Esophagus muscularis mucosa (tissue), 4 donors: ENCODE data around the gene ETNK1. TPM values are rescaled to one million over a fixed set of nuclear protein-coding genes. Genes with fewer than 3 reads are reported as not detected.
"Not testable (repeated sequence)": the region's sequence is repeated elsewhere in the genome, so short reads cannot be mapped to it uniquely, and the experiment has no call there.

Source experiments
- DNase-seq: peaks from one replicate; pipeline ENCODE4 v3.0.0-alpha.2; 2017; ENCODE audit errors: extremely low spot score
- H3K27ac ChIP-seq, 4 donors: fragments of 200-600 bp; sonication (generic); replicated peaks in 1 of 4; 1 replicate in 3 of 4; 2 replicates in 1 of 4; pipeline ENCODE4 v1.5.1; 2016 to 2019; ENCODE audit warnings: mild to moderate bottlenecking in 1 of 4
- H3K27me3 ChIP-seq, 4 donors: fragments of 200-600 bp; sonication (generic); one replicate each; pipeline versions ENCODE4 v1.5.1 to v1.6.0; 2016 to 2019
- H3K36me3 ChIP-seq, 4 donors: fragments of 200-600 bp; sonication (generic); one replicate each; pipeline ENCODE4 v1.5.1; 2016 to 2019
- H3K4me1 ChIP-seq, 4 donors: fragments of 200-600 bp; sonication (generic); one replicate each; pipeline ENCODE4 v1.5.1; 2016 to 2019
- H3K4me3 ChIP-seq, 4 donors: fragments of 200-600 bp; sonication (generic); 1 replicate in 2 of 4; 2 replicates in 2 of 4; pipeline ENCODE4 v1.5.1; 2016 to 2019; ENCODE audit warnings: mild to moderate bottlenecking in 4 of 4, moderate library complexity in 1 of 4
- H3K9me3 ChIP-seq, 4 donors: fragments of 200-600 bp; sonication (generic); 1 replicate in 3 of 4; 2 replicates in 1 of 4; pipeline ENCODE4 v1.5.1; 2016 to 2019
- EP300 ChIP-seq: sonication (generic); formaldehyde crosslinking; IDR thresholded peaks from one replicate; pipeline ENCODE4 v1.6.1; 2017; ENCODE audit warnings: antibody characterized with exemption
- POLR2A ChIP-seq: fragments of 450-650 bp; IDR thresholded peaks from one replicate; pipeline ENCODE4 v1.6.1; 2017; ENCODE audit warnings: antibody characterized with exemption, moderate library complexity, mild to moderate bottlenecking, low read depth
- POLR2AphosphoS5 ChIP-seq, 2 donors: sonication (generic); formaldehyde crosslinking; IDR thresholded peaks; one replicate each; pipeline ENCODE4 v1.6.1; 2017; ENCODE audit warnings: antibody characterized with exemption in 2 of 2
- WGBS: methylation state at CpG from one replicate; pipeline ENCODE4 v1.1.5; 2018; 5-methylcytosine and 5-hydroxymethylcytosine counted together
- intact Hi-C: fragments of 100-400 bp; cut with DNase I; formaldehyde crosslinking; loops from one replicate; pipeline ENCODE4 v1.15.1; 2023
- total RNA-seq, 4 donors: library from RNA; depleted of rRNA; stranded (reverse); fragments of >200 nt; gene quantifications; one replicate each; pipeline versions ENCODE4 v1.1.0 to v1.2.1, GENCODE V29; 2016
- TF ChIP-seq, protein P1 (sequence below), 3 experiments: fragments of 200-600 bp in 2 of 3; fragments of 450-650 bp in 1 of 3; sonication (generic) in 2 of 3; IDR thresholded peaks; one replicate each; pipeline ENCODE4 v1.5.1; 2017 to 2019; ENCODE audit warnings: antibody characterized with exemption in 3 of 3, mild to moderate bottlenecking in 2 of 3, moderate library complexity in 1 of 3

ETNK1 gene
- total RNA-seq, 4 donors from 2014 or later: 17.6 to 21.2 (median 19.4) TPM

DNA sequence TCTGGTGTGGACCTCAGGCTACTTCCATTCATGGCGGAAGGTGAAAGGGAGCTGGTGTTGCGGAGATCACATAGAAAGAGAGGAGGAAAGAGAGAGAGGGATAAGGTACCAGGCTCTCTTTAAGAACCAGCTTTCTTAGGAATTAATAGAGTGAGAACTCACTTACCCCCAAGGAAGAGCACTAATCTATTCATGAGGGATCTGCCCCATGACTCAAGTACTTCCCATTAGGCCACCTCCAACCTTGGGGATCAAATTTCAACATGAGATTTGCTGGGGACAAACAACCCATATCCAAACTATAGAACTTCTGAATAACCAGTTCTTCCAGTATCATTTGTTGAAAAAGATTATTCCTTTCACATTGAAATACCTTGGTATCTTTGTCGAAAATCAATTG lies 46.6 kb upstream of the ETNK1 start:
- DNase-seq: no peak
- Histone ChIP-seq H3K36me3 (no peaks in the 10 kb centered on the region), H3K4me3 (no peak overlapping the region), H3K9me3 (no peaks in the 10 kb centered on the region), H3K27ac (no peak overlapping the region), H3K27me3 (no peaks in the 10 kb centered on the region), H3K4me1 (no peaks in the 10 kb centered on the region)
- intact Hi-C loops: no loop called here
- 98% methylated on average over 3 of the region's 3 CpGs for WGBS
- TF ChIP-seq POLR2AphosphoS5 (IDR thresholded peaks at IDR 0.05) (no peak), POLR2A (no peak), EP300 (no peak)
- TF ChIP-seq, protein P1, sequence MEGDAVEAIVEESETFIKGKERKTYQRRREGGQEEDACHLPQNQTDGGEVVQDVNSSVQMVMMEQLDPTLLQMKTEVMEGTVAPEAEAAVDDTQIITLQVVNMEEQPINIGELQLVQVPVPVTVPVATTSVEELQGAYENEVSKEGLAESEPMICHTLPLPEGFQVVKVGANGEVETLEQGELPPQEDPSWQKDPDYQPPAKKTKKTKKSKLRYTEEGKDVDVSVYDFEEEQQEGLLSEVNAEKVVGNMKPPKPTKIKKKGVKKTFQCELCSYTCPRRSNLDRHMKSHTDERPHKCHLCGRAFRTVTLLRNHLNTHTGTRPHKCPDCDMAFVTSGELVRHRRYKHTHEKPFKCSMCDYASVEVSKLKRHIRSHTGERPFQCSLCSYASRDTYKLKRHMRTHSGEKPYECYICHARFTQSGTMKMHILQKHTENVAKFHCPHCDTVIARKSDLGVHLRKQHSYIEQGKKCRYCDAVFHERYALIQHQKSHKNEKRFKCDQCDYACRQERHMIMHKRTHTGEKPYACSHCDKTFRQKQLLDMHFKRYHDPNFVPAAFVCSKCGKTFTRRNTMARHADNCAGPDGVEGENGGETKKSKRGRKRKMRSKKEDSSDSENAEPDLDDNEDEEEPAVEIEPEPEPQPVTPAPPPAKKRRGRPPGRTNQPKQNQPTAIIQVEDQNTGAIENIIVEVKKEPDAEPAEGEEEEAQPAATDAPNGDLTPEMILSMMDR (IDR thresholded peaks at IDR 0.05): no peak

DNA sequence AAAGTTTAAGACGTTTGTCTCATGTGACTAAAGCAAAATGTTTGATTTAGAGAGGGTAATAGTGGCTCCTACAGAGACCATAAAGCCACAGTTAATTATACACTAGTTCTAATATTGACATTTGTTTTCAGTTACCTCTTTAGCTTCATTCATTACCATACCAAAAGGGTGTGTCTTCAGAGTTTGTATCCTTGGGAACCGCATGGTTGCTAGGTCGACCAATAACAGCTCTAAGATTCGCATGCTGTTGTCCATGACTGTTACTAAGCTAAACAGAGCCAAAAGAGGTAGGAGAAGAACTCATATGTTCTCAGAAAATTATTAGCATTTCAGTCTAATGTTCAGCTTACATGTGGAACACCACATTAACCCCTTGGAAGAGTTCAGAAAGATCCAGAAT lies 36.2 kb upstream of the ETNK1 start:
- Histone ChIP-seq H3K9me3 (no peaks in the 10 kb centered on the region), H3K4me1 (no peaks in the 10 kb centered on the region), H3K36me3 (no peaks in the 10 kb centered on the region), H3K27ac (no peak overlapping the region), H3K27me3 (no peaks in the 10 kb centered on the region), H3K4me3 (no peak overlapping the region)
- TF ChIP-seq POLR2A (no peak), EP300 (no peak), POLR2AphosphoS5 (IDR thresholded peaks at IDR 0.05) (no peak)
- TF ChIP-seq, protein P1 (IDR thresholded peaks at IDR 0.05): no peak
- intact Hi-C loops: no loop called here
- no peak for DNase-seq
- 77% methylated on average over 4 of the region's 4 CpGs for WGBS

DNA sequence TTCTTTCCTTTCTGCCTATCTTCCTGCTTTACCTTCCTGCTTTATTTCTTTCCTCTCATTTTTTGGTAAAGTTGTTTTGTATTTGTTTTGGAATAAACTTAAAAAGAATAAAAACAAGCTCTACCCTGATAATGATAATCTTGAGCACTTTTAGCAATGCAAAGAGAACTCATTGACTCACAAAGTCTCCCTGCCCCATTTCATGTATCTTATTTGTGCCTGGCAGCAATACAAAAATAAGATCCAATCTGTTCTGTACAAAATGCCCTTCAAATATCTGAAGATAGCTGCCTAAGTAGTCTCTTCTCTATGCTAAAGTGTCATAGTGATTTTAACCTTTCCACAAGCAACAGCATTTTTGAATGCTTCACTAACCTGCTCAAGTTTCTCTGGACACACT lies 31.1 kb upstream of the ETNK1 start:
- no peak for TF ChIP-seq POLR2AphosphoS5 (IDR thresholded peaks at IDR 0.05)
- TF ChIP-seq EP300: no peak
- TF ChIP-seq POLR2A: no peak
- TF ChIP-seq, protein P1 (IDR thresholded peaks at IDR 0.05): no peak
- DNase-seq: no peak
- Histone ChIP-seq H3K4me1 (no peaks in the 10 kb centered on the region), H3K36me3 (no peaks in the 10 kb centered on the region), H3K27me3 (no peaks in the 10 kb centered on the region), H3K9me3 (no peaks in the 10 kb centered on the region), H3K27ac (no peak overlapping the region), H3K4me3 (no peak overlapping the region)
- intact Hi-C loops: no loop called here

DNA sequence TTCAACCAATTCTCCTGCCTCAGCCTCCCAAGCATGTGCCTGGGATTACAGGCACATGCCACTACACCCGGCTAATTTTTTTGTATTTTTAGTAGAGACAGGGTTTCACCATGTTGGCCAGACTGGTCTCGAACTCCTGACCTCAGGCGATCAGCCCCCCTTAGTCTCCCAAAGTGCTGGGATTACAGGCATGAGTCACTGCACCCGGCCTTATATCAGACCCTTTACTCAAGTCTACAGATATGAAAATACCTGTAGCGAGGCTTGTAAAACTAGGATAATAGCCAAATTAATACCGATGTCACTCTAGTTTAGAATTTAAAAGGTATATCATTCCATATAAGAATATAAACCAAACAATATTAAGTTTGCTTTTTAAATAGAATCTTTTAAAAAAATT lies 27.4 kb upstream of the ETNK1 start:
- H3K4me1 ChIP-seq, H3K4me3 ChIP-seq, H3K27me3 ChIP-seq, H3K36me3 ChIP-seq, H3K27ac ChIP-seq, intact Hi-C loops, DNase-seq, H3K9me3 ChIP-seq: not testable (repeated sequence)
- 89% methylated on average over 6 of the region's 6 CpGs for WGBS

DNA sequence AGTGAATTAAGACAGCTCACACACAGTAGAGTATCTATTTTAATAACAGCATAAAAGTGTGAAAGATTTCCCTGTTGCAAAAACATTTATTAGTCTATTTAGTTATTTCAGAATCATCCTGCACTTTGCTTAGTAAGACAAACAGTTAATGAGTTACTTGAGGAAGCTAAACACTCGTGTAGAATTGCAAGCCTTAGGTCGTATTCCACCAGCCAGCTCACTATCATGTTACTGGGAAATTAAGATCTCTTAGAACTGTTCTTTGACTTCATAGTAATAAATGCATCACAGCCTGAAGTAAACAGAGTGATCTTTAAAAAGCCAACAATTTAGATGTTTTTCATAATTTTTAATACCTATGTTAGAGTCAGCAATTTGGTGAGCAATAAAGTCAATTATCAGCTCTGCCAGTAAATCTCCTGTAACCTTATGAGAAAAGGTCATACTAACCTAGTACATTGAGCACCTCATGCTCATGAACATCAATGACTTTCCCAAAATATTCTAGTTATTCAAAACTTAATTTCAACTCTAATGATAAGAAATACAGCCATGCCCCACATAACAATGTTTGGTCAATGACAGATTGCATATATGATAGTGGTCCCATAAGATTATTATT lies 26.7 kb upstream of the ETNK1 start:
- 23% methylated on average over 2 of the region's 2 CpGs for WGBS
- no peaks in the 10 kb centered on the region for H3K36me3 ChIP-seq
- H3K27me3 ChIP-seq: no peaks in the 10 kb centered on the region
- no peak overlapping the region for H3K27ac ChIP-seq
- no peaks in the 10 kb centered on the region for H3K9me3 ChIP-seq
- TF ChIP-seq EP300 (no peak), POLR2A (no peak), POLR2AphosphoS5 (IDR thresholded peaks at IDR 0.05) (no peak)
- TF ChIP-seq, protein P1 (IDR thresholded peaks at IDR 0.05): no peak
- intact Hi-C loops: no loop called here
- DNase-seq: no peak
- no peak overlapping the region for H3K4me3 ChIP-seq
- H3K4me1 ChIP-seq: no peaks in the 10 kb centered on the region
